Measurements from ENCODE around the gene SUMF1.

DNA sequence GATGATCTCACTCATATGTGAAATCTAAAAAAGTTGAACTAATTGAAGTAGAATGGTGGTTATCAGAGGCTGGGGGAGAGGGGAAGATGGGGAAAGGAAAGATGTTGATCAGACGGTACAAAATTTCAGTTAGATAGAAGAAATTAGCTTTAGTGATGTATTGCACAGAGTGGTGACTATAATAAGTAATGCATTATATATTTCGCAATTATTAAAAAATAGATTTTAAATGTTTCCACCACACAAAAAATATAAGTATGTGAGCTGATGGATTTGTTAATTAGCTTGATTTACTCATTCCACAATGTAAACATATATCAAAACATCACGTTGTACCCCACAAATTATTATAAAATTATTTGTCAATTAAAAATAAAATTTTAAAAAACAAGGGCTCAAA, 8.1 kb downstream of the SUMF1 start:
- TF ChIP-seq EZH2 (IDR thresholded peaks at IDR 0.05) (no peak), POLR2AphosphoS5 (IDR thresholded peaks at IDR 0.05; ENCODE audit: borderline replicate concordance, low read depth, low read length) (no peak)
